CD14-positive monocyte (primary cell): Measurements from ENCODE around the gene INPP5E. TPM values are rescaled to one million over a fixed set of nuclear protein-coding genes. Genes with fewer than 3 reads are reported as not detected.

Source experiments
- DNase-seq, 3 donors: peaks; one replicate each; pipeline ENCODE4 v3.0.0-alpha.2; 2011 to 2022
- H2AFZ ChIP-seq: 2 replicates; pipeline ENCODE4 v1.6.0; 2012; ENCODE audit warnings: mild to moderate bottlenecking, low read depth, low read length, inconsistent platforms; ENCODE audit not compliant: insufficient read depth, poor library complexity, severe bottlenecking
- H3K27ac ChIP-seq, 2 donors: 1 replicate in 1 of 2; 2 replicates in 1 of 2; pipeline ENCODE4 v1.5.1; 2012 to 2013; ENCODE audit warnings: low read length in 2 of 2, control low read depth in 1 of 2, inconsistent platforms in 1 of 2, low read depth in 1 of 2, mild to moderate bottlenecking in 1 of 2
- H3K27me3 ChIP-seq, 2 donors: one replicate each; pipeline versions ENCODE4 v1.6.0 to v1.6.1; 2011 to 2013; ENCODE audit warnings: low read length in 2 of 2; ENCODE audit not compliant: control insufficient read depth in 2 of 2, insufficient read depth in 2 of 2
- H3K36me3 ChIP-seq, 2 donors: replicated peaks in 1 of 2; 1 replicate in 1 of 2; 2 replicates in 1 of 2; pipeline versions ENCODE4 v1.5.1 to v1.6.1; 2012 to 2013; ENCODE audit warnings: low read length in 2 of 2, control low read depth in 1 of 2, inconsistent platforms in 1 of 2, mild to moderate bottlenecking in 1 of 2; ENCODE audit not compliant: insufficient read depth in 2 of 2, control insufficient read depth in 1 of 2
- H3K4me1 ChIP-seq, 2 donors: 1 replicate in 1 of 2; 2 replicates in 1 of 2; pipeline versions ENCODE4 v1.5.1 to v1.6.1; 2012 to 2013; ENCODE audit warnings: low read length in 2 of 2, control low read depth in 1 of 2, inconsistent platforms in 1 of 2, mild to moderate bottlenecking in 1 of 2, moderate library complexity in 1 of 2; ENCODE audit not compliant: insufficient read depth in 2 of 2, control insufficient read depth in 1 of 2
- H3K4me2 ChIP-seq: replicated peaks from 2 replicates; pipeline ENCODE3; 2012; ENCODE audit warnings: low read length, moderate library complexity, mild to moderate bottlenecking; ENCODE audit not compliant: poor library complexity, severe bottlenecking; ENCODE audit errors: extremely low read depth
- H3K4me3 ChIP-seq, 3 experiments: fragments of 200-600 bp in 1 of 3; sonication (generic) in 1 of 3; replicated peaks in 1 of 3; 1 replicate in 2 of 3; 2 replicates in 1 of 3; pipeline ENCODE4 v1.5.1; 2011 to 2013; ENCODE audit warnings: low read length in 3 of 3, mild to moderate bottlenecking in 3 of 3, control low read depth in 2 of 3, low read depth in 2 of 3, inconsistent platforms in 1 of 3, moderate library complexity in 1 of 3
- H3K79me2 ChIP-seq: 2 replicates; pipeline ENCODE4 v1.6.0; 2012; ENCODE audit warnings: mild to moderate bottlenecking, control low read depth, inconsistent platforms, low read length, moderate library complexity; ENCODE audit not compliant: insufficient read depth
- H3K9ac ChIP-seq: 2 replicates; pipeline ENCODE4 v1.6.0; 2017; ENCODE audit warnings: low read length, mild to moderate bottlenecking; ENCODE audit not compliant: insufficient read depth, poor library complexity, severe bottlenecking
- H3K9me3 ChIP-seq, 2 donors: replicated peaks in 1 of 2; 1 replicate in 1 of 2; 2 replicates in 1 of 2; pipeline versions ENCODE4 v1.5.1 to v1.6.1; 2012 to 2013; ENCODE audit warnings: low read length in 2 of 2, control low read depth in 1 of 2; ENCODE audit not compliant: control insufficient read depth in 1 of 2, insufficient read depth in 1 of 2
- H4K20me1 ChIP-seq: 2 replicates; pipeline ENCODE4 v1.6.0; 2012; ENCODE audit warnings: mild to moderate bottlenecking, low read length, control low read depth, moderate library complexity; ENCODE audit not compliant: insufficient read depth
- H3K27ac Mint-ChIP-seq, 7 donors: one replicate each; pipeline ENCODE4 v1.8.0; 2020; ENCODE audit warnings: mild to moderate bottlenecking in 7 of 7, mixed read lengths in 7 of 7, moderate library complexity in 6 of 7, inconsistent platforms in 2 of 7
- H3K27me3 Mint-ChIP-seq, 3 donors: one replicate each; pipeline ENCODE4 v1.8.0; 2021 to 2022; ENCODE audit warnings: low read depth in 3 of 3, mild to moderate bottlenecking in 3 of 3, mixed read lengths in 3 of 3, moderate library complexity in 3 of 3, inconsistent platforms in 1 of 3
- H3K36me3 Mint-ChIP-seq, 2 donors: one replicate each; pipeline ENCODE4 v1.8.0; 2020; ENCODE audit warnings: mixed read lengths in 2 of 2, inconsistent platforms in 1 of 2, mild to moderate bottlenecking in 1 of 2
- H3K4me1 Mint-ChIP-seq: one replicate; pipeline ENCODE4 v1.8.0; 2020; ENCODE audit warnings: mild to moderate bottlenecking, mixed read lengths
- H3K4me3 Mint-ChIP-seq, 2 donors: one replicate each; pipeline ENCODE4 v1.8.0; 2020; ENCODE audit warnings: mild to moderate bottlenecking in 2 of 2, mixed read lengths in 2 of 2, moderate library complexity in 1 of 2
- H3K9me3 Mint-ChIP-seq, 7 donors: one replicate each; pipeline ENCODE4 v1.8.0; 2020 to 2022; ENCODE audit warnings: mixed read lengths in 7 of 7, mild to moderate bottlenecking in 6 of 7, moderate library complexity in 6 of 7, inconsistent platforms in 2 of 7
- CTCF ChIP-seq: fragments of 200-600 bp; IDR thresholded peaks from one replicate; pipeline ENCODE4 v1.8.0; 2022; ENCODE audit warnings: antibody characterized with exemption, mild to moderate bottlenecking
- WGBS: methylation state at CpG from one replicate; pipeline ENCODE4 v1.1.5; 2013; ENCODE audit warnings: missing lambda C conversion rate; ENCODE audit not compliant: insufficient coverage; 5-methylcytosine and 5-hydroxymethylcytosine counted together
- intact Hi-C, 2 donors: fragments of 100-400 bp; cut with micrococcal nuclease; formaldehyde crosslinking; loops; one replicate each; pipeline versions ENCODE4 v1.15.0 to v1.15.1; 2023
- polyA plus RNA-seq, 3 donors: library from polyadenylated mRNA; depleted of rRNA in 1 of 3; unstranded in 2 of 3; stranded (reverse) in 1 of 3; fragments of 300-500 nt in 2 of 3; fragments of >200 nt in 1 of 3; fragmentation: Illumina TruSeq in 2 of 3; gene quantifications; 1 replicate in 2 of 3; 2 replicates in 1 of 3; pipeline ENCODE4 v1.2.3, GENCODE V29; 2012 to 2021

The INPP5E gene
- polyA plus RNA-seq, 3 donors = 1.0 to 8.0 (median 1.0) TPM

- DNase-seq = peak; percentile 45 to 73 (median 69)
- Mint-ChIP-seq H3K4me3 (no peak overlapping the region), H3K4me1 (peaks cover 5% of the 10 kb centered on the region), H3K27ac (no peak overlapping the region), H3K27me3 (peaks cover 0 to 17% (median 14%) of the 10 kb centered on the region in 3 donors), H3K36me3 (no peaks in the 10 kb centered on the region), H3K9me3 (peaks cover 0 to 5% (median 2%) of the 10 kb centered on the region in 7 donors)
- H4K20me1 ChIP-seq = peaks cover 26% of the 10 kb centered on the region
- H3K79me2 ChIP-seq = no peaks in the 10 kb centered on the region
- TF ChIP-seq CTCF = peak; percentile 99
- H2AFZ ChIP-seq = no peak overlapping the region
- H3K9me3 ChIP-seq = peaks cover 0 to 2% of the 10 kb centered on the region in 2 donors
- no peak overlapping the region for H3K4me3 ChIP-seq
- no peak overlapping the region for H3K27ac ChIP-seq
- WGBS = 33% methylated on average over 18 of the region's 22 CpGs
- intact Hi-C loops = loop anchor here (5.0 to 10.0 kb wide), 5 partner anchors 59 to 236 kb away; partner anchors contain the start of genes NOTCH1 (in 2 of the 2), AGPAT2 (in 1 of the 2) and DNLZ (in 1 of the 2)
- no peak overlapping the region for H3K4me2 ChIP-seq
- H3K36me3 ChIP-seq = no peaks in the 10 kb centered on the region
- peaks cover 0 to 4% of the 10 kb centered on the region in 2 donors for H3K27me3 ChIP-seq
- H3K4me1 ChIP-seq = peaks cover 11 to 21% of the 10 kb centered on the region in 2 donors
- H3K9ac ChIP-seq = no peak overlapping the region
Measured at GRCh38 chr9:136488247-136489214, 48.9 kb upstream of the INPP5E start.

GRCh38 chr9:136487672-136488071 lies 48.0 kb upstream of the INPP5E start:
- Mint-ChIP-seq H3K4me1 (peaks cover 5% of the 10 kb centered on the region), H3K27ac (no peak overlapping the region), H3K9me3 (peaks cover 0 to 5% (median 2%) of the 10 kb centered on the region in 7 donors), H3K27me3 (peaks cover 0 to 17% (median 14%) of the 10 kb centered on the region in 3 donors), H3K4me3 (peak overlapping the region in 1 of 2 donors; percentile 59), H3K36me3 (no peaks in the 10 kb centered on the region)
- Histone ChIP-seq H3K4me3 (no peak overlapping the region), H3K4me1 (peaks cover 14 to 24% of the 10 kb centered on the region in 2 donors), H4K20me1 (peaks cover 18% of the 10 kb centered on the region), H3K79me2 (peaks cover 1% of the 10 kb centered on the region), H3K36me3 (no peaks in the 10 kb centered on the region), H3K9ac (no peak overlapping the region), H3K9me3 (peaks cover 0 to 2% of the 10 kb centered on the region in 2 donors), H3K27ac (no peak overlapping the region), H3K4me2 (no peak overlapping the region), H3K27me3 (peaks cover 0 to 4% of the 10 kb centered on the region in 2 donors), H2AFZ (no peak overlapping the region)
- 96% methylated on average over 6 of the region's 7 CpGs for WGBS
- intact Hi-C loops = loop anchor here (5.0 to 10.0 kb wide), 5 partner anchors 60 to 237 kb away; partner anchors contain the start of genes NOTCH1 (in 2 of the 2), AGPAT2 (in 1 of the 2) and DNLZ (in 1 of the 2)
- TF ChIP-seq CTCF = no peak
- no peak for DNase-seq
